ENCODE results near the gene HHAT. TPM values are rescaled to one million over a fixed set of nuclear protein-coding genes. Genes with fewer than 3 reads are reported as not detected.

HHAT gene
- total and polyA plus RNA-seq, 2 of the 4 experiments (the other 2 are of a cell fraction) = 1.7 to 2.5 TPM

GRCh38 chr1:210591214-210591613, 262.5 kb downstream of the HHAT start:
- H3K27me3 ChIP-seq (ENCODE audit: control insufficient read depth, insufficient read depth, low read length) = no peaks in the 10 kb centered on the region
- ChIA-PET POLR2A (ENCODE audit: unreplicated experiment) (no interaction called here), CTCF (no interaction called here)
- ATAC-seq (ENCODE audit: low read depth) = no peak
- no peak overlapping the region for H3K9ac ChIP-seq (ENCODE audit: low read depth, low read length)
- H3K79me1 ChIP-seq (ENCODE audit: low read depth in 1 of 2, low read length in 2 of 2) = no peaks in the 10 kb centered on the region
- no peak overlapping the region for H2AK9ac ChIP-seq (replicated peaks; ENCODE audit: low read depth, low read length, poor library complexity)
- H3K56ac ChIP-seq (ENCODE audit: extremely low read depth, insufficient read depth, low read length) = no peak overlapping the region
- no peaks in the 10 kb centered on the region for H3K9me3 ChIP-seq (ENCODE audit: control insufficient read depth, insufficient read depth, low read length)
- no peak overlapping the region for H3K4ac ChIP-seq (ENCODE audit: low read depth, low read length)
- dilution Hi-C loops (cut with HindIII; ENCODE audit: low sequenced_read_pairs, unreplicated experiment) (no loop called here), intact Hi-C loops (cut with micrococcal nuclease) (no loop called here), in situ Hi-C loops (cut with MboI; ENCODE audit: low sequenced_read_pairs) (loop anchor here (25.0 kb wide), 1 partner anchor 179 kb away; no protein-coding TSS in a partner anchor)
- no peak overlapping the region for H4K5ac ChIP-seq (ENCODE audit: low read depth, low read length)
- H4K20me1 ChIP-seq (ENCODE audit: insufficient read depth, low read length) = no peaks in the 10 kb centered on the region
- no peak for TF ChIP-seq SMC3 (IDR thresholded peaks at IDR 0.05; ENCODE audit: low read depth, low read length)
- no peaks in the 10 kb centered on the region for H3K36me3 ChIP-seq (ENCODE audit: control insufficient read depth, insufficient read depth, low read length)
- no peak overlapping the region for H3K18ac ChIP-seq (ENCODE audit: low read depth, low read length)
- no peak overlapping the region for H2AFZ ChIP-seq (replicated peaks; ENCODE audit: low read length, poor library complexity)
- H3K4me3 ChIP-seq (ENCODE audit: insufficient read depth, low read depth, low read length) = no peak overlapping the region
- no CpG with 5 or more reads among the region's 1 CpG for WGBS, 2 experiments (ENCODE audit: extremely low coverage in 2 of 2, insufficient read length in 1 of 2)
- H3K27ac ChIP-seq (ENCODE audit: insufficient read depth, low read length) = no peak overlapping the region
- H2BK5ac ChIP-seq (ENCODE audit: low read depth, low read length, poor library complexity, severe bottlenecking) = no peak overlapping the region
- H4K8ac ChIP-seq (ENCODE audit: low read depth in 2 of 2, low read length in 2 of 2) = no peak overlapping the region
- no TSS peak for BruUV-seq (replicated peaks)
- no peak overlapping the region for H2BK120ac ChIP-seq (ENCODE audit: low read depth, low read length)
- peaks cover 3% of the 10 kb centered on the region; the same call in 1 of the 2 replicates for H3K4me1 ChIP-seq (ENCODE audit: control insufficient read depth, insufficient read depth, low read length)
- no peak overlapping the region for H3K14ac ChIP-seq (replicated peaks; ENCODE audit: low read depth, low read length)
- no peak overlapping the region for H4K91ac ChIP-seq (ENCODE audit: insufficient read depth, low read depth, low read length)
- H2AK5ac ChIP-seq (ENCODE audit: low read depth, low read length) = no peak overlapping the region
- no peak overlapping the region for H2BK20ac ChIP-seq (ENCODE audit: low read depth, low read length)
- peaks cover 5% of the 10 kb centered on the region; the same call in 1 of the 2 replicates for H3K9me1 ChIP-seq (ENCODE audit: insufficient read depth, low read length)
- no peak overlapping the region for H3K4me2 ChIP-seq (ENCODE audit: low read depth, low read length)
- no peak overlapping the region for H3K23ac ChIP-seq (ENCODE audit: low read depth, low read length)
- H2BK15ac ChIP-seq (ENCODE audit: low read depth, low read length) = no peak overlapping the region
- DNase-seq = no peak
